K562 (cell line): ENCODE results near the gene ILKAP. TPM values are rescaled to one million over a fixed set of nuclear protein-coding genes. Genes with fewer than 3 reads are reported as not detected.
A peak's percentile ranks its signal among the peaks of the same experiment; 100 is the strongest.

Experiments used
- BCOR ChIP-seq: fragments of 450-650 bp; IDR thresholded peaks from 2 replicates; pipeline ENCODE4 v1.6.1; 2016
- CTBP1 ChIP-seq: fragments of 450-650 bp; IDR thresholded peaks from 2 replicates; pipeline ENCODE4 v1.6.1; 2016; ENCODE audit warnings: borderline replicate concordance
- E2F3 ChIP-seq: fragments of 250-450 bp; sonication (Bioruptor Pico); IDR thresholded peaks from 2 replicates; pipeline ENCODE4 v1.4.0; 2020; ENCODE audit warnings: mild to moderate bottlenecking
- JUNB ChIP-seq: fragments of 450-650 bp; formaldehyde crosslinking; conservative IDR thresholded peaks from 2 replicates; pipeline ENCODE4 v1.4.0; 2020; ENCODE audit warnings: mild to moderate bottlenecking
- NRF1 ChIP-seq, 2 experiments: fragments of 450-650 bp; IDR thresholded peaks in 1 of 2; conservative IDR thresholded peaks in 1 of 2; 2 replicates each; pipeline ENCODE4 v1.6.1; 2014; ENCODE audit warnings: mild to moderate bottlenecking in 2 of 2
- ZFPM2 ChIP-seq: fragments of 250-450 bp; sonication (Bioruptor Pico); IDR thresholded peaks from 2 replicates; pipeline ENCODE4 v1.5.1; 2022; ENCODE audit warnings: mild to moderate bottlenecking
- polyA plus RNA-seq, 8 experiments: library from polyadenylated mRNA; depleted of rRNA in 4 of 8; stranded (reverse) in 5 of 8; unstranded in 3 of 8; fragments of >200 nt; fragmentation: Nextera tagmentation in 2 of 8; fragmentation: Illumina TruSeq in 1 of 8; extraction: Ambion mirVana in 2 of 8; extraction: Trizol in 1 of 8; gene quantifications; 2 replicates each; pipeline versions ENCODE4 v1.2.1 to v1.2.3, GENCODE V29; 2011 to 2014; ENCODE audit warnings: inconsistent platforms in 1 of 8, missing spikeins in 1 of 8
- total RNA-seq, 7 experiments: library from RNA; depleted of rRNA in 6 of 7; stranded (reverse); fragments of >200 nt in 6 of 7; fragmentation: Illumina TruSeq in 2 of 7; extraction: Trizol in 2 of 7; gene quantifications; 2 replicates each; pipeline versions ENCODE4 v1.2.1 to v1.2.3, GENCODE V29; 2011 to 2021; ENCODE audit warnings: low replicate concordance in 1 of 7
- TF ChIP-seq, protein P1 (sequence below): sonication (generic); formaldehyde crosslinking; IDR thresholded peaks from 2 replicates; pipeline ENCODE4 v1.8.0; 2022; ENCODE audit warnings: missing genetic modification reagents, mild to moderate bottlenecking, borderline replicate concordance
- TF ChIP-seq, protein P2 (sequence below): IDR thresholded peaks from 2 replicates; pipeline ENCODE4 v1.6.1; 2016; ENCODE audit warnings: missing genetic modification characterization, missing compliant biosample characterization
- TF ChIP-seq, protein P3 (sequence below): sonication (generic); formaldehyde crosslinking; IDR thresholded peaks from 2 replicates; pipeline ENCODE4 v1.8.0; 2022; ENCODE audit warnings: mild to moderate bottlenecking, missing genetic modification reagents
- TF ChIP-seq, protein P4 (sequence below), 2 experiments: fragments of 450-650 bp; conservative IDR thresholded peaks; 2 replicates each; pipeline ENCODE4 v1.6.1; 2017; ENCODE audit warnings: mild to moderate bottlenecking in 2 of 2, moderate library complexity in 2 of 2
- TF ChIP-seq, protein P5 (sequence below): fragments of 450-650 bp; IDR thresholded peaks from 2 replicates; pipeline ENCODE4 v1.6.1; 2017; ENCODE audit warnings: antibody characterized with exemption, mild to moderate bottlenecking
- TF ChIP-seq, protein P6 (sequence below), 3 experiments: IDR thresholded peaks in 2 of 3; conservative IDR thresholded peaks in 1 of 3; 2 replicates each; pipeline ENCODE4 v1.5.1; 2011 to 2012; ENCODE audit warnings: low read length in 3 of 3, mild to moderate bottlenecking in 3 of 3, control low read depth in 2 of 3, improper control_type of control experiment in 1 of 3, inconsistent platforms in 1 of 3, low read depth in 1 of 3, mixed read lengths in 1 of 3, moderate library complexity in 1 of 3; ENCODE audit not compliant: insufficient read depth in 2 of 3

Gene ILKAP
- total and polyA plus RNA-seq, 9 of the 15 experiments (the other 6 are each of a cell fraction or from before 2014, with no cell fraction given): 3.1 to 43.9 (median 20.7) TPM

DNA sequence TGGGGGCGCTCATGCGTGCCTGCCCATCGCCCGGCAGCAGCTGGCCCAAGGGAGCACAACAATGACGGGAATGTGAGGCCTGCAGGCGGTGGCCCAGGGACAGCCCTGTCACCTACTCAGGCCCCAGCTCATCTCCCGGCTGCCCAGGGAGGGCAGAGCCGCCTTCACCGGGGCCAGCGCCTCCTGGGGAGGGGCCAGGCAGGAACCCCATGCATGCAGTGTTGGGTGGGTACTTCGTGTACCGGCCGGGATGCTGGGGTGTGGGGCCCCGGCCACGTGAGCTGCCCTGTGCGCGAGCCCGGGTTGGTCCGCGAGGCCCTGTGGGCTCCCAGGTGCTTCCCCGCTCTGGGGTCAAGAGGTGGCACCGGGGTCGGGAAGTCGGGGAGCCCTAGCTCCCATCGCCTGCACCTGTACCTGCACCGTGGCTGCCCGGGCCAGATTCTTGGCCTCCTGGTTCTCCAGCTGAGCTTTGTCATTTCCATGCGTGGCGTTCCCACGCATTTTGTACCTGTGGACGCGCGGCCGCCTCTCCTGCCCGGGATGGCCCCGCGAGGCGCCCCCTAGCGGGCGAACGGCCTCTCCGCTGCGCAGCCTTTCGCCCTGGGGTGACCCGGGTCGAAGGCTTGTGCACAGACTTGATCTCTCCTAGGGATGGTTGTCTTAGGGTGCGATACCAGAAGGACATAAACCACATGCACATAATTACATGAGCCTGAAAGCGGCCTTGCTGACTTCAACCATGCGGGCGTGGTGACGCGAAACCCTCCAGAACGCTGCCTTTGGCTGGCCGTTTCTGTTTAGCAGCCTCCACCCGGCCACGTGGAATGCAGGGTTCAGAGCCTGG, 64.1 kb downstream of the ILKAP start (continued):
- TF ChIP-seq, protein P1, sequence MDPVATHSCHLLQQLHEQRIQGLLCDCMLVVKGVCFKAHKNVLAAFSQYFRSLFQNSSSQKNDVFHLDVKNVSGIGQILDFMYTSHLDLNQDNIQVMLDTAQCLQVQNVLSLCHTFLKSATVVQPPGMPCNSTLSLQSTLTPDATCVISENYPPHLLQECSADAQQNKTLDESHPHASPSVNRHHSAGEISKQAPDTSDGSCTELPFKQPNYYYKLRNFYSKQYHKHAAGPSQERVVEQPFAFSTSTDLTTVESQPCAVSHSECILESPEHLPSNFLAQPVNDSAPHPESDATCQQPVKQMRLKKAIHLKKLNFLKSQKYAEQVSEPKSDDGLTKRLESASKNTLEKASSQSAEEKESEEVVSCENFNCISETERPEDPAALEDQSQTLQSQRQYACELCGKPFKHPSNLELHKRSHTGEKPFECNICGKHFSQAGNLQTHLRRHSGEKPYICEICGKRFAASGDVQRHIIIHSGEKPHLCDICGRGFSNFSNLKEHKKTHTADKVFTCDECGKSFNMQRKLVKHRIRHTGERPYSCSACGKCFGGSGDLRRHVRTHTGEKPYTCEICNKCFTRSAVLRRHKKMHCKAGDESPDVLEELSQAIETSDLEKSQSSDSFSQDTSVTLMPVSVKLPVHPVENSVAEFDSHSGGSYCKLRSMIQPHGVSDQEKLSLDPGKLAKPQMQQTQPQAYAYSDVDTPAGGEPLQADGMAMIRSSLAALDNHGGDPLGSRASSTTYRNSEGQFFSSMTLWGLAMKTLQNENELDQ (CRISPR knock-in tag): no peak
- TF ChIP-seq NRF1 (conservative IDR thresholded peaks at IDR 0.05 in 1 of 2, IDR thresholded peaks at IDR 0.05 in 1 of 2) (peak; percentile 27 to 52; a peak in 3 of 4 replicates), BCOR (no peak), ZFPM2 (CRISPR knock-in tag) (no peak), JUNB (CRISPR knock-in tag) (no peak), CTBP1 (no peak; the same call in 1 of the 2 replicates), E2F3 (CRISPR knock-in tag) (no peak)
- TF ChIP-seq, protein P2, sequence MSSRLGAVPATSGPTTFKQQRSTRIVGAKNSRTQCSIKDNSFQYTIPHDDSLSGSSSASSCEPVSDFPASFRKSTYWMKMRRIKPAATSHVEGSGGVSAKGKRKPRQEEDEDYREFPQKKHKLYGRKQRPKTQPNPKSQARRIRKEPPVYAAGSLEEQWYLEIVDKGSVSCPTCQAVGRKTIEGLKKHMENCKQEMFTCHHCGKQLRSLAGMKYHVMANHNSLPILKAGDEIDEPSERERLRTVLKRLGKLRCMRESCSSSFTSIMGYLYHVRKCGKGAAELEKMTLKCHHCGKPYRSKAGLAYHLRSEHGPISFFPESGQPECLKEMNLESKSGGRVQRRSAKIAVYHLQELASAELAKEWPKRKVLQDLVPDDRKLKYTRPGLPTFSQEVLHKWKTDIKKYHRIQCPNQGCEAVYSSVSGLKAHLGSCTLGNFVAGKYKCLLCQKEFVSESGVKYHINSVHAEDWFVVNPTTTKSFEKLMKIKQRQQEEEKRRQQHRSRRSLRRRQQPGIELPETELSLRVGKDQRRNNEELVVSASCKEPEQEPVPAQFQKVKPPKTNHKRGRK (tag): no peak
- TF ChIP-seq, protein P3, sequence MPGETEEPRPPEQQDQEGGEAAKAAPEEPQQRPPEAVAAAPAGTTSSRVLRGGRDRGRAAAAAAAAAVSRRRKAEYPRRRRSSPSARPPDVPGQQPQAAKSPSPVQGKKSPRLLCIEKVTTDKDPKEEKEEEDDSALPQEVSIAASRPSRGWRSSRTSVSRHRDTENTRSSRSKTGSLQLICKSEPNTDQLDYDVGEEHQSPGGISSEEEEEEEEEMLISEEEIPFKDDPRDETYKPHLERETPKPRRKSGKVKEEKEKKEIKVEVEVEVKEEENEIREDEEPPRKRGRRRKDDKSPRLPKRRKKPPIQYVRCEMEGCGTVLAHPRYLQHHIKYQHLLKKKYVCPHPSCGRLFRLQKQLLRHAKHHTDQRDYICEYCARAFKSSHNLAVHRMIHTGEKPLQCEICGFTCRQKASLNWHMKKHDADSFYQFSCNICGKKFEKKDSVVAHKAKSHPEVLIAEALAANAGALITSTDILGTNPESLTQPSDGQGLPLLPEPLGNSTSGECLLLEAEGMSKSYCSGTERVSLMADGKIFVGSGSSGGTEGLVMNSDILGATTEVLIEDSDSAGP (CRISPR knock-in tag): no peak
- TF ChIP-seq, protein P4, sequence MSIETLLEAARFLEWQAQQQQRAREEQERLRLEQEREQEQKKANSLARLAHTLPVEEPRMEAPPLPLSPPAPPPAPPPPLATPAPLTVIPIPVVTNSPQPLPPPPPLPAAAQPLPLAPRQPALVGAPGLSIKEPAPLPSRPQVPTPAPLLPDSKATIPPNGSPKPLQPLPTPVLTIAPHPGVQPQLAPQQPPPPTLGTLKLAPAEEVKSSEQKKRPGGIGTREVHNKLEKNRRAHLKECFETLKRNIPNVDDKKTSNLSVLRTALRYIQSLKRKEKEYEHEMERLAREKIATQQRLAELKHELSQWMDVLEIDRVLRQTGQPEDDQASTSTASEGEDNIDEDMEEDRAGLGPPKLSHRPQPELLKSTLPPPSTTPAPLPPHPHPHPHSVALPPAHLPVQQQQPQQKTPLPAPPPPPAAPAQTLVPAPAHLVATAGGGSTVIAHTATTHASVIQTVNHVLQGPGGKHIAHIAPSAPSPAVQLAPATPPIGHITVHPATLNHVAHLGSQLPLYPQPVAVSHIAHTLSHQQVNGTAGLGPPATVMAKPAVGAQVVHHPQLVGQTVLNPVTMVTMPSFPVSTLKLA (conservative IDR thresholded peaks at IDR 0.05): 0 out of 4 replicates have a peak, but pooled peaks of 1 of the 2 experiments have one; percentile 41
- TF ChIP-seq, protein P5, sequence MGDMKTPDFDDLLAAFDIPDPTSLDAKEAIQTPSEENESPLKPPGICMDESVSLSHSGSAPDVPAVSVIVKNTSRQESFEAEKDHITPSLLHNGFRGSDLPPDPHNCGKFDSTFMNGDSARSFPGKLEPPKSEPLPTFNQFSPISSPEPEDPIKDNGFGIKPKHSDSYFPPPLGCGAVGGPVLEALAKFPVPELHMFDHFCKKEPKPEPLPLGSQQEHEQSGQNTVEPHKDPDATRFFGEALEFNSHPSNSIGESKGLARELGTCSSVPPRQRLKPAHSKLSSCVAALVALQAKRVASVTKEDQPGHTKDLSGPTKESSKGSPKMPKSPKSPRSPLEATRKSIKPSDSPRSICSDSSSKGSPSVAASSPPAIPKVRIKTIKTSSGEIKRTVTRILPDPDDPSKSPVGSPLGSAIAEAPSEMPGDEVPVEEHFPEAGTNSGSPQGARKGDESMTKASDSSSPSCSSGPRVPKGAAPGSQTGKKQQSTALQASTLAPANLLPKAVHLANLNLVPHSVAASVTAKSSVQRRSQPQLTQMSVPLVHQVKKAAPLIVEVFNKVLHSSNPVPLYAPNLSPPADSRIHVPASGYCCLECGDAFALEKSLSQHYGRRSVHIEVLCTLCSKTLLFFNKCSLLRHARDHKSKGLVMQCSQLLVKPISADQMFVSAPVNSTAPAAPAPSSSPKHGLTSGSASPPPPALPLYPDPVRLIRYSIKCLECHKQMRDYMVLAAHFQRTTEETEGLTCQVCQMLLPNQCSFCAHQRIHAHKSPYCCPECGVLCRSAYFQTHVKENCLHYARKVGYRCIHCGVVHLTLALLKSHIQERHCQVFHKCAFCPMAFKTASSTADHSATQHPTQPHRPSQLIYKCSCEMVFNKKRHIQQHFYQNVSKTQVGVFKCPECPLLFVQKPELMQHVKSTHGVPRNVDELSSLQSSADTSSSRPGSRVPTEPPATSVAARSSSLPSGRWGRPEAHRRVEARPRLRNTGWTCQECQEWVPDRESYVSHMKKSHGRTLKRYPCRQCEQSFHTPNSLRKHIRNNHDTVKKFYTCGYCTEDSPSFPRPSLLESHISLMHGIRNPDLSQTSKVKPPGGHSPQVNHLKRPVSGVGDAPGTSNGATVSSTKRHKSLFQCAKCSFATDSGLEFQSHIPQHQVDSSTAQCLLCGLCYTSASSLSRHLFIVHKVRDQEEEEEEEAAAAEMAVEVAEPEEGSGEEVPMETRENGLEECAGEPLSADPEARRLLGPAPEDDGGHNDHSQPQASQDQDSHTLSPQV: no peak
- TF ChIP-seq, protein P6, sequence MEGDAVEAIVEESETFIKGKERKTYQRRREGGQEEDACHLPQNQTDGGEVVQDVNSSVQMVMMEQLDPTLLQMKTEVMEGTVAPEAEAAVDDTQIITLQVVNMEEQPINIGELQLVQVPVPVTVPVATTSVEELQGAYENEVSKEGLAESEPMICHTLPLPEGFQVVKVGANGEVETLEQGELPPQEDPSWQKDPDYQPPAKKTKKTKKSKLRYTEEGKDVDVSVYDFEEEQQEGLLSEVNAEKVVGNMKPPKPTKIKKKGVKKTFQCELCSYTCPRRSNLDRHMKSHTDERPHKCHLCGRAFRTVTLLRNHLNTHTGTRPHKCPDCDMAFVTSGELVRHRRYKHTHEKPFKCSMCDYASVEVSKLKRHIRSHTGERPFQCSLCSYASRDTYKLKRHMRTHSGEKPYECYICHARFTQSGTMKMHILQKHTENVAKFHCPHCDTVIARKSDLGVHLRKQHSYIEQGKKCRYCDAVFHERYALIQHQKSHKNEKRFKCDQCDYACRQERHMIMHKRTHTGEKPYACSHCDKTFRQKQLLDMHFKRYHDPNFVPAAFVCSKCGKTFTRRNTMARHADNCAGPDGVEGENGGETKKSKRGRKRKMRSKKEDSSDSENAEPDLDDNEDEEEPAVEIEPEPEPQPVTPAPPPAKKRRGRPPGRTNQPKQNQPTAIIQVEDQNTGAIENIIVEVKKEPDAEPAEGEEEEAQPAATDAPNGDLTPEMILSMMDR (IDR thresholded peaks at IDR 0.05 in 2 of 3, conservative IDR thresholded peaks at IDR 0.05 in 1 of 3; ENCODE audit: insufficient read depth in 2 of 3, low read depth in 1 of 3, low read length in 3 of 3): peak; percentile 68 to 86 (median 80)
